Progenitor cell of endocrine pancreas (in vitro differentiated cells): Measurements from ENCODE around the gene DLG5. TPM values are rescaled to one million over a fixed set of nuclear protein-coding genes. Genes with fewer than 3 reads are reported as not detected.

Experiments
- DNase-seq: peaks from one replicate; pipeline ENCODE4 v3.0.0; 2021; ENCODE audit warnings: low spot score; ENCODE audit not compliant: unreplicated experiment
- H3K27ac Mint-ChIP-seq: 2 replicates; pipeline ENCODE4 v1.8.0; 2021; ENCODE audit warnings: mild to moderate bottlenecking, moderate library complexity, mixed read lengths
- H3K27me3 Mint-ChIP-seq: 2 replicates; pipeline ENCODE4 v1.8.0; 2021; ENCODE audit warnings: mixed read lengths
- H3K36me3 Mint-ChIP-seq: 2 replicates; pipeline ENCODE4 v1.8.0; 2022; ENCODE audit warnings: mixed read lengths; ENCODE audit not compliant: insufficient read depth
- H3K4me1 Mint-ChIP-seq: 2 replicates; pipeline ENCODE4 v1.8.0; 2021; ENCODE audit warnings: low read depth, mixed read lengths
- H3K4me3 Mint-ChIP-seq: 2 replicates; pipeline ENCODE4 v1.8.0; 2021; ENCODE audit warnings: low read depth, mild to moderate bottlenecking, moderate library complexity, mixed read lengths
- H3K9me3 Mint-ChIP-seq: 2 replicates; pipeline ENCODE4 v1.8.0; 2021; ENCODE audit warnings: low read depth, mixed read lengths
- CTCF ChIP-seq: fragments of 200-600 bp; sonication (generic); IDR thresholded peaks from one replicate; pipeline ENCODE4 v1.5.0; 2021; ENCODE audit warnings: antibody characterized with exemption, mild to moderate bottlenecking; ENCODE audit not compliant: unreplicated experiment
- long read RNA-seq: library from polyadenylated mRNA; unstranded; transcript quantifications from one replicate; pipeline ENCODE4 v2.0.0, GENCODE V29; 2020
- total RNA-seq: library from RNA; stranded (reverse); gene quantifications from 2 replicates; pipeline ENCODE4 v1.2.1, GENCODE V29; 2021

Gene DLG5
- 132 and 149 TPM in 2 replicates for total RNA-seq
- long read RNA-seq, partial matches to known transcripts, result 130 of 143 reads
- long read RNA-seq, other reads (novel, unspliced or antisense), result 11 of 143 reads

- H3K9me3 Mint-ChIP-seq, result no peaks in the 10 kb centered on the region
- H3K4me1 Mint-ChIP-seq, result peaks cover 36% of the 10 kb centered on the region
- DNase-seq, result peak; percentile 43
- no peaks in the 10 kb centered on the region for H3K36me3 Mint-ChIP-seq
- peak within 1 kb of the TSS; percentile 77 for H3K4me3 Mint-ChIP-seq
- peak within 1 kb of the TSS; percentile 77 for H3K27ac Mint-ChIP-seq
- TF ChIP-seq CTCF, result peak; percentile 31
- H3K27me3 Mint-ChIP-seq, result no peaks in the 10 kb centered on the region
These were observed at the start of gene DLG5 for GRCh38 chr10:77926566-77927401. DLG5 (minus strand) TSS chr10:77926755; CDS start chr10:77926520, 235 bp downstream.

- no peak for TF ChIP-seq CTCF
- H3K4me3 Mint-ChIP-seq, result no peak overlapping the region
- H3K9me3 Mint-ChIP-seq, result no peaks in the 10 kb centered on the region
- DNase-seq, result no peak
- no peak overlapping the region for H3K27ac Mint-ChIP-seq
- H3K36me3 Mint-ChIP-seq, result peaks cover 15% of the 10 kb centered on the region
- H3K27me3 Mint-ChIP-seq, result no peaks in the 10 kb centered on the region
- H3K4me1 Mint-ChIP-seq, result peaks cover 11% of the 10 kb centered on the region
These were observed 48.6 kb upstream of the DLG5 start for GRCh38 chr10:77975086-77975666.

- no peaks in the 10 kb centered on the region for H3K27me3 Mint-ChIP-seq
- TF ChIP-seq CTCF, result peak; percentile 56
- peaks cover 11% of the 10 kb centered on the region for H3K4me1 Mint-ChIP-seq
- H3K4me3 Mint-ChIP-seq, result no peak overlapping the region
- DNase-seq, result no peak
- peak overlapping the region; percentile 56 for H3K27ac Mint-ChIP-seq
- no peaks in the 10 kb centered on the region for H3K9me3 Mint-ChIP-seq
- peaks cover 9% of the 10 kb centered on the region for H3K36me3 Mint-ChIP-seq
These were observed 48.0 kb upstream of the DLG5 start for GRCh38 chr10:77974396-77975074.

GRCh38 chr10:77973276-77973675 lies 46.7 kb upstream of the DLG5 start:
- Mint-ChIP-seq H3K36me3 (peaks cover 9% of the 10 kb centered on the region), H3K27ac (no peak overlapping the region), H3K9me3 (no peaks in the 10 kb centered on the region), H3K4me3 (no peak overlapping the region), H3K27me3 (no peaks in the 10 kb centered on the region), H3K4me1 (peaks cover 12% of the 10 kb centered on the region)
- TF ChIP-seq CTCF, result no peak
- DNase-seq, result no peak

GRCh38 chr10:77972148-77972547 lies 45.6 kb upstream of the DLG5 start:
- H3K9me3 Mint-ChIP-seq, result no peaks in the 10 kb centered on the region
- H3K4me3 Mint-ChIP-seq, result no peak overlapping the region
- H3K4me1 Mint-ChIP-seq, result peaks cover 21% of the 10 kb centered on the region
- no peaks in the 10 kb centered on the region for H3K27me3 Mint-ChIP-seq
- H3K36me3 Mint-ChIP-seq, result peaks cover 5% of the 10 kb centered on the region
- H3K27ac Mint-ChIP-seq, result no peak overlapping the region
- DNase-seq, result no peak
- no peak for TF ChIP-seq CTCF
